Measurements from ENCODE around the gene MEX3B. TPM values are rescaled to one million over a fixed set of nuclear protein-coding genes. Genes with fewer than 3 reads are reported as not detected.

Gene MEX3B
- total RNA-seq, 1 experiment from 2014 or later, result 2.0 TPM

DNA sequence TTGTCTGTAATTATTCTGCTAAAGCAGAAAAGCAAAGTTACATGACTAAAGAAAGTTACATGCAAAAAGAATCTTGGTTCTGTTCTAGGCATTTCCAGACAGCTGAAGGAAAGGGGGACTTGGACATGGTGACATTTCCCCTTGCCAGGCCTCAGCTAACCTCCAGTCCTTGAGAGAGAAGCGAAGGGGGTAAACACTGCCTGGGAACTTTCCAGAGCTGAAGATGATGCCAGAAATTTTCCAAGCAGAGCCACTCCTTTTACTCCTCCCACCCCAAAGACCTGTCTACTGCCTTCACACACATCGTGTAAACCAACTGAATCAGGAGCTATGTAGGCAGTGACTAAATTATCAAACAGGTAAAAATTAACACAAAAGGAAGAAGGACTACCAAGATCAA, 5.4 kb downstream of the MEX3B start:
- BruUV-seq (replicated peaks), result no TSS peak
- peaks cover 24% of the 10 kb centered on the region for H3K27me3 Mint-ChIP-seq (ENCODE audit: unreplicated experiment)
- CTCF ChIA-PET, result no interaction called here

DNA sequence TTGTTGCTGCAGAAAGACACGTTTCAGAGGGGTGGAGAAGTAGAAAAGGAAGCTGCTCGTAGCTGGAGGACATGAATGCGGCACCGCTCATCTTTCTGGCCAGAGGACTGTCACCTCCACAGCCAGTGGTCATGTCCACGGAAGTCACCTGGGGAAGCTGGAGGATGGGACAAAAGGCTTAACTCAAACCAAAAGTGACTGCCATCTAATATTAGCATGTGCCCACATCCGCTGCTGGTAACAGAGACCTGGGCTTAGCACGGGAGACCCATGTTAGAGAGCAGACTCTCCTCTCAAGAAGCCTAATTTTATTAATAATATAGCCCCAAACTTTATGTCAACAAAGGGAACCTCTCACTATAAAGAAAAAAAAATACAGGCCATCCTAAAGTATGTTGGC, 5.9 kb downstream of the MEX3B start:
- intact Hi-C loops (cut with micrococcal nuclease; ENCODE audit: unreplicated experiment), result no loop called here
- peaks cover 5% of the 10 kb centered on the region for H3K36me3 Mint-ChIP-seq (ENCODE audit: insufficient read depth, unreplicated experiment)
- no TSS peak for BruUV-seq (replicated peaks)
- no peak for TF ChIP-seq CTCF (IDR thresholded peaks at IDR 0.05; ENCODE audit: unreplicated experiment)
- no peaks in the 10 kb centered on the region for H3K9me3 Mint-ChIP-seq (ENCODE audit: low read depth, unreplicated experiment)
- peaks cover 14% of the 10 kb centered on the region for H3K4me1 Mint-ChIP-seq (ENCODE audit: low read depth, unreplicated experiment)
- CTCF ChIA-PET, result no interaction called here
- DNase-seq, result no peak
- no peak overlapping the region for H3K27ac Mint-ChIP-seq (ENCODE audit: unreplicated experiment)
- peaks cover 24% of the 10 kb centered on the region for H3K27me3 Mint-ChIP-seq (ENCODE audit: unreplicated experiment)
- H3K4me3 Mint-ChIP-seq (ENCODE audit: low read depth, unreplicated experiment), result no peak overlapping the region

More for the DNA sequence above, 5.4 kb downstream of the MEX3B start:
- Mint-ChIP-seq H3K36me3 (ENCODE audit: insufficient read depth, unreplicated experiment) (peaks cover 10% of the 10 kb centered on the region), H3K9me3 (ENCODE audit: low read depth, unreplicated experiment) (no peaks in the 10 kb centered on the region), H3K4me1 (ENCODE audit: low read depth, unreplicated experiment) (peaks cover 14% of the 10 kb centered on the region), H3K4me3 (ENCODE audit: low read depth, unreplicated experiment) (no peak overlapping the region), H3K27ac (ENCODE audit: unreplicated experiment) (no peak overlapping the region)
- intact Hi-C loops (cut with micrococcal nuclease; ENCODE audit: unreplicated experiment), result no loop called here
- no peak for TF ChIP-seq CTCF (IDR thresholded peaks at IDR 0.05; ENCODE audit: unreplicated experiment)
- DNase-seq, result no peak

DNA sequence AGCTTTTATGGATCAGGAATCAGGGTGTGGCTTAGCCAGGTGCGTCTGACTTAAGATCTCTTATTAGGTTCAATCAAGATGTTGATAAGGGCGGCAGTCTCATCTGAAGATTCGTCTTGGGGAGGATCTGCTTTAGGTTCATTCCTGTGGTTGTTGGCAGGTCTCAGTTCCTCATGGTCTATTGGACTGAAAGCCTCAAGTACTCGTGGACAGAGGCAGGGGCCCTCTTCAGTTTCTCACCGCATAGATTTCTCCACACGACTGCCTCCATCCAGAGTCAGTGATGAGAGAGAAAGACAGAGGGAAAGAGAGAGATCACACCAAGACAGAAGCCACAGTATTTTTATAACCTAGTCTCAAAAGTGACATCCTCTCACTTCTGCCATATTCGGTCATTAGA, 9.4 kb downstream of the MEX3B start:
- intact Hi-C loops (cut with micrococcal nuclease; ENCODE audit: unreplicated experiment), result no loop called here
- no TSS peak for BruUV-seq (replicated peaks)
- Mint-ChIP-seq H3K9me3 (ENCODE audit: low read depth, unreplicated experiment) (no peaks in the 10 kb centered on the region), H3K36me3 (ENCODE audit: insufficient read depth, unreplicated experiment) (no peaks in the 10 kb centered on the region), H3K27ac (ENCODE audit: unreplicated experiment) (no peak overlapping the region), H3K4me3 (ENCODE audit: low read depth, unreplicated experiment) (no peak overlapping the region), H3K27me3 (ENCODE audit: unreplicated experiment) (peaks cover 37% of the 10 kb centered on the region), H3K4me1 (ENCODE audit: low read depth, unreplicated experiment) (peaks cover 8% of the 10 kb centered on the region)
- DNase-seq, result no peak
- TF ChIP-seq CTCF (IDR thresholded peaks at IDR 0.05; ENCODE audit: unreplicated experiment), result no peak
- CTCF ChIA-PET, result interaction anchor here (0.6 kb wide), 1 partner anchor 589 kb away, joined by 3 read pairs; no protein-coding TSS in a partner anchor

- intact Hi-C loops (cut with micrococcal nuclease; ENCODE audit: unreplicated experiment), result no loop called here
- BruUV-seq (replicated peaks), result no TSS peak
- Mint-ChIP-seq H3K36me3 (ENCODE audit: insufficient read depth, unreplicated experiment) (no peaks in the 10 kb centered on the region), H3K4me3 (ENCODE audit: low read depth, unreplicated experiment) (no peak overlapping the region), H3K27me3 (ENCODE audit: unreplicated experiment) (peaks cover 25% of the 10 kb centered on the region), H3K4me1 (ENCODE audit: low read depth, unreplicated experiment) (no peaks in the 10 kb centered on the region), H3K9me3 (ENCODE audit: low read depth, unreplicated experiment) (no peaks in the 10 kb centered on the region), H3K27ac (ENCODE audit: unreplicated experiment) (no peak overlapping the region)
- TF ChIP-seq CTCF (IDR thresholded peaks at IDR 0.05; ENCODE audit: unreplicated experiment), result no peak
- CTCF ChIA-PET, result interaction anchor here (0.6 kb wide), 1 partner anchor 69 kb away, joined by 3 read pairs; no protein-coding TSS in a partner anchor
- DNase-seq, result no peak
These were observed 13.9 kb downstream of the MEX3B start for GRCh38 chr15:82031871-82032270.

Measured in Calu3 (cell line).